ENCODE measurements around the gene CACNA2D2.

DNA sequence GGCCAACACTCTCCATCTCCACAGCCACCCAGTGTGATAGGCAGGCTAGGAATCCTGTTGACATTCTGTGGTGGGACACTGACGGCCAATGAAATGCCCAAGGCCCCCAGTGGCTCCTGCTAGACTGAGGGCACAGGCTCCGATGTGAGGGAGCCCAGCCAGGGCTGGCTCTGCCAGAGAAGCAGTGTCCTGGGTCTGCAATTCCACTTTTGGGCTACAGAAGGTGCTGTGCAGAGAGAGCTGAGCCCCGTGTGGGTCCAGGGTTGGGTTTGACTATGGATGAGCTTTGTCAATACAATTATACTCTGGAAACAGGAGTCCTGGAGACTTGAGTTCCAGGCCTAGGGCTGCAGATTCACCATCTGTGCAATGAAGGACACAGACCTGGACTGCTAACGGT is 88.4 kb downstream of the CACNA2D2 start:
- TF ChIP-seq POLR2AphosphoS5 (IDR thresholded peaks at IDR 0.05) (no peak), POLR2A (IDR thresholded peaks at IDR 0.05) (no peak)
- TF ChIP-seq, protein P1, sequence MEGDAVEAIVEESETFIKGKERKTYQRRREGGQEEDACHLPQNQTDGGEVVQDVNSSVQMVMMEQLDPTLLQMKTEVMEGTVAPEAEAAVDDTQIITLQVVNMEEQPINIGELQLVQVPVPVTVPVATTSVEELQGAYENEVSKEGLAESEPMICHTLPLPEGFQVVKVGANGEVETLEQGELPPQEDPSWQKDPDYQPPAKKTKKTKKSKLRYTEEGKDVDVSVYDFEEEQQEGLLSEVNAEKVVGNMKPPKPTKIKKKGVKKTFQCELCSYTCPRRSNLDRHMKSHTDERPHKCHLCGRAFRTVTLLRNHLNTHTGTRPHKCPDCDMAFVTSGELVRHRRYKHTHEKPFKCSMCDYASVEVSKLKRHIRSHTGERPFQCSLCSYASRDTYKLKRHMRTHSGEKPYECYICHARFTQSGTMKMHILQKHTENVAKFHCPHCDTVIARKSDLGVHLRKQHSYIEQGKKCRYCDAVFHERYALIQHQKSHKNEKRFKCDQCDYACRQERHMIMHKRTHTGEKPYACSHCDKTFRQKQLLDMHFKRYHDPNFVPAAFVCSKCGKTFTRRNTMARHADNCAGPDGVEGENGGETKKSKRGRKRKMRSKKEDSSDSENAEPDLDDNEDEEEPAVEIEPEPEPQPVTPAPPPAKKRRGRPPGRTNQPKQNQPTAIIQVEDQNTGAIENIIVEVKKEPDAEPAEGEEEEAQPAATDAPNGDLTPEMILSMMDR (IDR thresholded peaks at IDR 0.05) = no peak

Measured in prostate gland (tissue), 2 donors.